ENCODE measurements around the gene PRKAG1.
A peak's percentile ranks its signal among the peaks of the same experiment; 100 is the strongest.

The PRKAG1 gene

GRCh38 chr12:49059299-49060171 is 41.0 kb upstream of the PRKAG1 start:
- H3K4me3 ChIP-seq (ENCODE audit: low read length): peak overlapping the region; percentile 90
- DNase-seq (ENCODE audit: low read depth): peak; percentile 15
- no peak for TF ChIP-seq CTCF (conservative IDR thresholded peaks at IDR 0.05; ENCODE audit: low read length)

DNA sequence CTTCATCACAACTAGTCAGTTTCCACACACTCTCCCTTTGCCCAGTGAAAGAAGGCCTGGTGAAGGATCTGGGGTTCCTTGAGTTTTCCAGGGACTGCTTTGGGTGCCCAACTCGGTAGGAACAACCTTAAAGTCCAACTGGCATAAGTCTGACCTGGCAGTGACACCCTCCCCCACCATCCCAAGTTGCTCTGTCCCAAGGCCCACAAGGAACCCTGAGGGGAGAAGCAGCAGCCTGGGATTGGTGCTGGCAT is 40.4 kb upstream of the PRKAG1 start:
- DNase-seq (ENCODE audit: low read depth): no peak
- H3K4me3 ChIP-seq (ENCODE audit: low read length): peak overlapping the region; percentile 90
- TF ChIP-seq CTCF (conservative IDR thresholded peaks at IDR 0.05; ENCODE audit: low read length): no peak

- H3K4me3 ChIP-seq (ENCODE audit: low read length): peak overlapping the region; percentile 90
- no peak for DNase-seq (ENCODE audit: low read depth)
- TF ChIP-seq CTCF (conservative IDR thresholded peaks at IDR 0.05; ENCODE audit: low read length): no peak
Observed at GRCh38 chr12:49058366-49059044, 39.9 kb upstream of the PRKAG1 start.

GRCh38 chr12:49057888-49058287 is 39.3 kb upstream of the PRKAG1 start:
- DNase-seq (ENCODE audit: low read depth): no peak
- peak overlapping the region; percentile 90 for H3K4me3 ChIP-seq (ENCODE audit: low read length)
- TF ChIP-seq CTCF (conservative IDR thresholded peaks at IDR 0.05; ENCODE audit: low read length): no peak

DNA sequence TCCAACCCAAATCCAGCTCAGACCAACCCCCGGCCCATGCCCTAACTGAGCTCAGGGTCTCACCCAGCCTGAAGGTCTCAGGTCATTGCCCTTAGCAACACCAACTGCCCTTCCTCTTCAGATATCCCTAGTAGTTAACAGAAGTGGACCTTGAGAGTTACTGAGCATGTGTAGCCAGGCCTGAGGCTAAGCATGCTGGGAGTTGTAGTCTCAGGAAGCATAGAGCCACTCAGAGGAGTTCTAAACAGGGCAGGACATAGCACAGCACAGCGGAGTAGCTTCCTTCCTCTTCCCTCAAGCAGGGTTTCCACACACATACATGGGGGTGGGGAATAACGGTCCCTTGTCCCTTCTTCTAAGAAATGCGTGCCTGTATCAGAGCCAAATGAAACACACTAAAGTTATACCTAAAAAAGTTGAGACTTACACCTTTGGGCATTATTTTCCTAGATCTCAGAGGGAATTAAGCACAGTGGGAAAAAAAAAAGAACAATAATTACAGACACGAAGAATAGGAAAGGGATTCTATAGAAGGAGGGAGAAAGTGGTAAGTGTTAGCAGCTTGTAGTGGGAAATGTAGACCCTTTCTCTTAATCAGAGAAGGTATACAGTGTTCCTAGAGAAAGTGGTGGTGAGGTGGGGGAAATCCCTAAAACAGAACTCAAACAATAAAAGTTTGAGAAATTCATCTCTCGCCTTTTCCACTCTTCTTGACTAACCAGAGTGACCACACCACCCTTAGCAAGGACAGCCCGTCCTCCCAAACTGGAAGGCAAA is 37.6 kb upstream of the PRKAG1 start:
- peak overlapping the region; percentile 90 for H3K4me3 ChIP-seq (ENCODE audit: low read length)

DNA sequence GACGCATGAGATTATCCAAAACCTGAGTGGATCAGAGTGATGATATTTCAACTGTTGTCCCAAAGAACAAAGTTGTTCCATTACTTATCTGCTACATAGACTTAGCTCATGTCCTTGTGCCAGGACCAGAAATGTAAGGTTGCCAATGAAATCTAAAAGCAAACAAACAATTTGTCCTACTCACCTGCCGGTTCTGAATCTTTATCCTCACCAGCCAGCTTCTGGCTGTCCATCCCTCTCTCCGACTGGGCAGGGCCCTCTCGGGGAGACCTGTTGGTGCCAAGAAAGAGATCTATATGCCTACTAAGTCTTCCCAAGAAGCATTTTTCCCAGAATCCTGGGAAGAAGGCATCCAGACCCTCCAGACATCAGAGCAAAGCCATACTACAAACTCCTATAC is 36.5 kb upstream of the PRKAG1 start:
- no peak for TF ChIP-seq CTCF (conservative IDR thresholded peaks at IDR 0.05; ENCODE audit: low read length)
- DNase-seq (ENCODE audit: low read depth): no peak
- H3K4me3 ChIP-seq (ENCODE audit: low read length): no peak overlapping the region

More for the DNA sequence above, 37.6 kb upstream of the PRKAG1 start:
- peak; percentile 82 for DNase-seq (ENCODE audit: low read depth)
- no peak for TF ChIP-seq CTCF (conservative IDR thresholded peaks at IDR 0.05; ENCODE audit: low read length)

All from AG10803 (cell line).